Pulmonary artery endothelial cell (primary cell): ENCODE data around the gene EPB41L4B. TPM values are rescaled to one million over a fixed set of nuclear protein-coding genes. Genes with fewer than 3 reads are reported as not detected.

Source experiments
- DNase-seq: peaks from one replicate; pipeline ENCODE4 v3.0.0-alpha.2; 2011; ENCODE audit warnings: low read depth, low spot score
- total RNA-seq: library from RNA; depleted of rRNA; stranded (reverse); fragments of >200 nt; gene quantifications from 2 replicates; pipeline ENCODE4 v1.2.3, GENCODE V29; 2014

EPB41L4B gene
- total RNA-seq, 1 donor from 2014 or later = 0.92 TPM

- DNase-seq = no peak
Measured at GRCh38 chr9:109270971-109271925, 49.6 kb downstream of the EPB41L4B start.

- no peak for DNase-seq
Measured at GRCh38 chr9:109270441-109270840, 50.4 kb downstream of the EPB41L4B start.

DNA sequence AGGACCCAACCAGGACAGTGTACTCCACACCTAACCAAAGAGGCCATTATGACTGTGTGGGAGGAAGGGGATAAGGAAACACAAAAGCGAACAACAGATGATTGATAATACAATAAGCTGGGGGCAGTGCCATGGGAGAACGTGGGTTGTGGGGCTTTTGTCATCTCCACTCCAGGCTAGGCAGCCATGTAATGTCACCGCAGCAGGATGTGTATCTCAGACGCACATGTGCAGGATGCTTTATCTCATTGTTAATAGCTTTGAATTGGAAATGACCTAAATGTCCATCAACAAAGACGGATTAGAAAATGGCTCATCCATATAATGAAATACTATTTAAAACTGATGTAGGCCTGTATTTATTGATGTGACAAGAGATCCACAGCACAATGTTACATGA, 51.0 kb downstream of the EPB41L4B start:
- DNase-seq = no peak

- DNase-seq = no peak
Measured at GRCh38 chr9:109269081-109269480, 51.8 kb downstream of the EPB41L4B start.

- no peak for DNase-seq
Measured at GRCh38 chr9:109267555-109267954, 53.3 kb downstream of the EPB41L4B start.

DNA sequence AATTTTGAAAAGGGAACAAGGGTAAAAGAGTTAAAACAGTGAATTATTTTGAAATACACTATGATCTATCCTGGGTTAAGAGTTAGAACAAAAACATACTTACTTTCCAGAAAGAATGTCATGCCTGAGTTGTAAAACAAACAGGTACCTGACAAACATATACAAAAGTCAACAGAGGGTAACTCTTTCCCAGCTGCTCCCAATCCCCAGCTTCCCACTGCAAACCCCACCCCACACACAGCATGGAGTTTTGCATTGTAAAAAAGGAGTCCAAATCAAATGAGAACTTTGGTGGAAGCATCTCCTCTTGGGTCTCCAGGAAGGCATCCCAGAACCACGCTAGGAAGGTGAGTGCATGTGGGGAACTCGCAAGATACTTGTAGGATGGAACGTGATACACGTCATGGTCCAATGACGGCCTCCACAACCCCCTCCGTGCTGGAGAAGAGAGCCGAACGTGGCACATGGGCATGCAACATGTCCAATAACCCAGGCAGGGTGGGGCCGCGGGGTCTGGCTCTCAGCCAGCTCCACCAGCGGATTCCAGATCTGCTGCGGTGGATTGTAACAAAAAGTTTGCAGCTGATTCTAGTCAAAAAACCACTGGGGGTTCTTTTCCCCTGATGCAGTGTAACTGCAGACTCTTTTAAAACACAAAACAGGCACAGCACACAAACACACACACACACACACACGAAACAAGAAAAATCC, 55.8 kb downstream of the EPB41L4B start:
- no peak for DNase-seq

GRCh38 chr9:109263358-109263757, 57.5 kb downstream of the EPB41L4B start:
- DNase-seq = no peak

GRCh38 chr9:109258481-109259302, 62.2 kb downstream of the EPB41L4B start:
- DNase-seq = no peak

GRCh38 chr9:109256336-109256735, 64.5 kb downstream of the EPB41L4B start:
- DNase-seq = no peak

DNA sequence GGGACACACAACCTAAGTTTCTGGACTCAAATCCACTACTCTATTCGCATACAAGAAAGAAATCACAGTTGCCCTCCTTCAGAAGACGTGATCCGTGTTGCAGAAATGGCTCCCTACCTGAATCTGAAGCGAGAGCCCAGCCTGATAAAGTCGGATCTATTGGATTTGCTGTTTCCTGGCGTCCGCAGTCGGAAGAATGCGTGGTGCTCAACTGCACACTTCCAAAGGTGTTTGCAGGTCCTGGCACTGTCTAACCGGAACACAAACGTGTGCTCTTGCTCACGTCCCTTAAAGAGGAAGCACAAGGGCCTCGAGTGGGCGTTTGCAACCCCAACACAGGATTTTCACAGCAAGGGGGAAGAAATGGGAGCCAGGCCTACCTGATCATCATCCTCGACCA, 65.5 kb downstream of the EPB41L4B start:
- no peak for DNase-seq

- no peak for DNase-seq
Measured at GRCh38 chr9:109254317-109254716, 66.5 kb downstream of the EPB41L4B start.

DNA sequence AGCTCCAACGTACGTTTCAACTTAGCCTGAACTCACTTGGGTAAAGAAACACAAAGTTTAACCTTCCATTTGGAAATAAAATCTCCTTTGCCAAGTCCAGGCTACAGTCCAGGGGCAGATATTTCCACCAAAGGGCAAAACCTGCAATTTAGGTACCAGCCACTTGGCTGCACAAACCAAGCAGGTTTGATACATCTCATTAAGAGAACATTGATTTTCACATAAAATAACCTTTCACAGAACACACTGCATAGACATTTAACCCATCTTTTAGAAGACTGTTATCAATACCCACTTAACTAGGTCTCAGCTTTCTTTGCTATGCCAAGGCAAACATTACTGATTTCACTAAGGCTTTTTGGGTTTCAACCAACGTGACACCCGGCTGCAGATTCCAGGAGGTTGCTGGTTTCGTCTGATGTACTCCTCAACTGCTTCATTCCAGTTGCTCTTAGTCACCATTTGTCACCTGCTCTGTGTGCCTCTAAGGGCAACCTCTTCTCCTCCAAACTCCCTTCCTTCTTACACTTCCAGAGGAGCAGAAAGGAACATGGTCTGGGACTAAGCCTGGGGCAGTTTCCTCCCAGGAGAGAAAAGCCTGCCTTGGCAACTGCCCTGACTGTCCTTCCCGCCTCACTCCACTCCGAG, 67.1 kb downstream of the EPB41L4B start:
- no peak for DNase-seq

DNA sequence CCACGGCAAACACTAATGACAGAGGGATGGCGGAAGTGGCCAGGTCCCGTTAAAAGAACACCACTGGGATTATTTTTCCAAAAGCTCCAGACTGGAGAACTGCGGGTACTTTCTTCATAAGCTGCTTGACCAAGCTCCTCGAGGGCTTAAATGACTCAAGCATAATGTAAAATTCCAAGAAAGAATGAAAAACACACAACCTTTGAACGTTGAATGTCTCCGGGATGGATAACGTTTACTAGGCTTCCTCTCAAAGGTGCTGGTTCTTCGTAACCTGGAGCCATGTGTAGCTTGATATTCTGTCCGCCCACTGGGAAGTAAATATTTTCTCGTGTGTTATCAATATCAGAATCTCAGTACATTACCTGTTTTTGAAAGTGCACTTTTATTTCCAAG, 67.6 kb downstream of the EPB41L4B start:
- no peak for DNase-seq

DNA sequence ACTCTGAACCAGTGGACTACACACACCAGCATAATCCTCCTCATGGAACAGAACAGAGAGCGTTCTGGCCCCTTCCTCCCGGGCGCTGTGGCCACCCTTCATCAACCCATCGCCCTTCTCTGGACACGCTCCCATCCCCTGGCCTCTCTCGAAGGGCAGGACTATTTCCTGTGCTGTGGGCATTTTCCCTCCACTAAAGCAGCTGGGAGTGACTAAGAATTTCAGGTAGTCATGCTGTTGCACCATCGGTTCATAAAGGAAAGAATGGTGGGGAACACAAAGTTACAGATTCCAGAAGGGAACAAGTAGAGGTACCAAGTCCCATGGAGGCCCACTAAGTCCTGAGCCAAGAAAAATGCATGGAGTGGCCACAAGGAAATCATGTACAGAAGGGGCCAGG, 68.6 kb downstream of the EPB41L4B start:
- no peak for DNase-seq

DNA sequence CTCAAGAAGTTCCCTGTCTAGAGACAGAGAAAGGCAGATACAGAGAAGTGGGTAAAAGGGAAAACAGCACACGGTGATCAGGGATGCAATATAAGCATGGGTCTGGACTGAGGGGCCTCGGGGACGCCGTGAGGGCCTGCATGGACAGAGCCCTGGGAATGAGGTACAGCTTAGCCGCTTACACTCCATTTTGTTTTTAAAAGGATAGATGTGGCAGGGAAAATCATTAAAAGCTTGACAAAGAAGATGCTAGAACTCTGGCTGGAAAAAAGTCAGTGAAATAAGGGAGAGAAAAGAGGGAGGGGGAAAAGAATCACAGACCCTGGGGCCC, 69.1 kb downstream of the EPB41L4B start:
- no peak for DNase-seq

GRCh38 chr9:109251080-109251775, 69.6 kb downstream of the EPB41L4B start:
- DNase-seq = peak; percentile 57

DNA sequence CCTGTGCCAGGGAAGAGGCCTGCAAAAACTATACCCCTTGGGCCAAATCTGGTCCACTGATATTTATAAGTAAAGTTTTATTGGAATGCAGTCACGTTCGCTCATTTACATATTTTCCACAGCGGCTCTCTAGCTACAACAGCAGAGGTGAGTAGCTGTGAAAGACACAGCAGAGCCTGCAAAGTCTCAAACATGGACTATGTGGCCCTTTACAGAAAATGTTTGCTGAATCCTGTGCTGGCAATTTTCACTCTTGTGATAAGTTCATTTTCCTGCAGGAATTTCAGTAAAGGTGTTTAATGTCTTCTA, 70.1 kb downstream of the EPB41L4B start:
- no peak for DNase-seq

DNA sequence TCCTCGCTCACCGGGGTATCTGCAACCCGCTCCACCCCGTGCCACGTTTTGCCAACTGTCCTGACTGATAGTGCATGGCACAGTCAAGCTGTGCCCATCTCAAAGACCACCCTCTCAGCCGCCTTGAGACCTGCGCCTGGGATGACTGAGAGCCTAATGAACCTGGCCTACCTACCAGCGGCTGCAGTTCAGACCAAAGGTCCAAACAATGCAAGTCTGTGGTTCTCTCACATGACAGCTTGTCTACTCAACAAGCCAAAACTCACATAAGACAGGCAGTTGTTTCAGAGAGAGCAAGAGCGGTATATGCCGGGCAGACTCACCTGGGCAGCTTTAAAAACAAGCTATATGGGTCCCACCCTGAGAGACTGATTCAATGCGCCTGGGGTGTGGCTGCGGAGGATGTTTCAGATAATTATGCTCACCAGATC, 70.5 kb downstream of the EPB41L4B start:
- DNase-seq = no peak

DNA sequence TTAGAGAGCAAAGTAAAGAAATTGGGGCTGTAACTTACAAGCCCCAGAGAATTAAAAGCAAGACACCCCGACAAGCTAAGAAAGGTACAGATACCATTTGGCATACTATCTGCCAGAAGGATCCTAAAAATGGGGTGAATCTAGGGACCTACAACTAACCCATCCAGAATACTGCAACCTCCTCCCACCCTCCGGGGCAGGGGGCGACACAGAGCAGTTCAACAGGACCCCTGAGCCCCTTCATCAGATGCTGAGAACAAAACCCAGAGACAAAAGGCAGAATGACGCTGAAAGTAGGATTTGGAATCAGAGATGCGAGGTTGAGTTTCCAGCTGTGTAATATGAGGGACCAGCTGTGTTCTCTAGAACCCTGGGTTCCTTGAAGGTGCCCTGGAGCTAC, 71.2 kb downstream of the EPB41L4B start:
- DNase-seq = no peak

GRCh38 chr9:109248133-109248581, 72.7 kb downstream of the EPB41L4B start:
- no peak for DNase-seq

GRCh38 chr9:109247228-109247627, 73.6 kb downstream of the EPB41L4B start:
- DNase-seq = no peak
